Activated CD4-positive, alpha-beta T cell treated with anti-CD3 and anti-CD28 coated beads for 1 hour (primary cell): ENCODE data around the gene CDS1.
"Not testable (repeated sequence)": the region's sequence is repeated elsewhere in the genome, so short reads cannot be mapped to it uniquely, and the experiment has no call there.

Experiments
- DNase-seq: peaks from one replicate; pipeline ENCODE4 v3.0.0-alpha.2; 2020

The CDS1 gene

DNA sequence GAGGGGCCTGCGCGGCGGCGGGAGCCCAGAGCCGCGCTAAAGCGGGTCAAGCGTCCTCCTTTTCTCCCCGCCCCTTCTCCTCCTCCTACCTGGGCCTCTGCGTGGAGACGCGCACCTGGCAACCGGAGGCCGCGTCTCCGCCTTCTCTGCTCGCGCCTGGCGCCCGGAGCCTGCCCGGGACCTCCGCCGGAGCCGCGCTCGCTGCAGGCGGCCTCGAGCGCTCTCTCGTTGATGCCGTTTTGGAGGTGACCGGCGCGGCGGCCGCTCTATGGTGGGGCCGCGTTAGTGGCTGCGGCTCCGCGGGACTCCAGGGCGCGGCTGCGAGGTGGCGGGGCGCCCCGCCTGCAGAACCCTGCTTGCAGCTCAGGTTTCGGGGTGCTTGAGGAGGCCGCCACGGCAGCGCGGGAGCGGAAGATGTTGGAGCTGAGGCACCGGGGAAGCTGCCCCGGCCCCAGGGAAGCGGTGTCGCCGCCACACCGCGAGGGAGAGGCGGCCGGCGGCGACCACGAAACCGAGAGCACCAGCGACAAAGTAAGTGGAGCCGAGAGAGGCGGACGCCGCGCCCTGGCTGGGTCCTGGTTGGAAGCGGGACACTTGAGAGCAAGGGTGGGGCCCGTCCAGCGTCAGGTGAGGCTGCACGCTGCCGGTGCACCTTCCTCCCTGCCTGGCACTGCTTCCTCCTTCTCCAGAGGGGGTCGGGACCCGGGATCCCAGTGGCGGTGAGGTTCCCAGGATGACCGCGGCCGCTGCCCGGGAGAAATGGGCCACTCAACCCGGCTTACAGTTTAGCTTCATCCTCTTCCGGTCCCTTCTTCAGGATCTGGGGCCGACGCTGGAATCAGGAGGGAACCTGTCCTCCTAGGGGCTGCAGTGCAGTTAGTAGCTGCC lies at the start of gene CDS1:
Gene CDS1 (plus strand): TSS at position 140 of the 888 bp plus-strand sequence. CDS start 275 bp downstream, at position 415.
- no peak for DNase-seq

DNA sequence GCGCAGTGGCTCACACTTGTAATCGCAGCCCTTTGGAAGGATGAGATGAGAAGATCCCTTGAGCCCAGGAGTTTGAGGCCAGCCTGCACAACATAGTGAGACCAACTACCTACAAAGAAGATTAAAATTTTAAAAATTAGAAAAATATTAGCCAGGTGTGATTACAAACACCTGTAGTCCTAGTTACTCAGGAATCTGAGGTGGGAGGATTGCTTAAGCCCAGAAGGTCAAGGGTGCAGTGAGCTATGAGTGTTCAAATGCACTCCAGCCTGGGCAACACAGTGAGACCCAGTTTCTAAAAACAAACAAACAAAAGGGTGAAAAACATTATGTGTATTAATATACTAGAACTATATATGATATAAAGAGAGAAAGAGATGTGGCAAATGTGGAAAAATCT lies 47.0 kb upstream of the CDS1 start:
- no peak for DNase-seq

DNA sequence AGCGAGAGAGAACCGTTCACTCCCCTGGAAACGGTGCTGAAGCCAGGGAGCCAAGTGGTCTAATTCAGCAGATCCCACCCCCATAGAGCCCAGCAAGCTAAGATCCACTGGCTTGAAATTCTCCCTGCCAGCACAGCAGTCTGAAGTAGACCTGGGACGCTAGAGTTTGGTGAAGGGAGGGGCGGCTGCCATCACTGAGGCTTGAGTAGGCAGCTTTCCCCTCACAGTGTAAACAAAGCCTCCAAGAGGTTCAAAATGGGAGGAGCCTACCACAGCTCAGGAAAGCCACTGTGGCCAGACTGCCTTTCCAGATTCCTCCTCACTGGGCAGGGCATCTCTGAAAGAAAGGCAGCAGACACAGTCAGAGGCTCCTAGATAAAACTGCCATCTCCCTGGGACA lies 37.8 kb upstream of the CDS1 start:
- no peak for DNase-seq

DNA sequence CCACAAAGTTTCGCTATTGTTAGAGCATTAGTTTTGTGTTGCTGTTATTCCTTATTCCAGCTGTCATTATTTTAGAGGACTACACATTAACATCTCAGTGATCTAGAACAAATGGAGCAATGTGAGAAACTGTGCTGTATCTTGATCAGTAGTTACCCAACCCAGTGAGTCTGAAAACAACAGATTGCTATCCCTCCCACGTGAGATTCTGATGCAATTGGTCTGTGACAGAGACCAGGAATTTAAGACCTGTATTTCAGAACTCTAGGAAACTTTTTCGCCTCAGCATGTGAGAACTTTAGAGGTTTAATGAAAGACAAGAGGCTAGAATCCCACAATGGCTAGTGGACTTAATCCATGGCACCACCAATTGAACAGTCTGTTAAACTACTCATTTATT lies 35.7 kb upstream of the CDS1 start:
- no peak for DNase-seq

DNA sequence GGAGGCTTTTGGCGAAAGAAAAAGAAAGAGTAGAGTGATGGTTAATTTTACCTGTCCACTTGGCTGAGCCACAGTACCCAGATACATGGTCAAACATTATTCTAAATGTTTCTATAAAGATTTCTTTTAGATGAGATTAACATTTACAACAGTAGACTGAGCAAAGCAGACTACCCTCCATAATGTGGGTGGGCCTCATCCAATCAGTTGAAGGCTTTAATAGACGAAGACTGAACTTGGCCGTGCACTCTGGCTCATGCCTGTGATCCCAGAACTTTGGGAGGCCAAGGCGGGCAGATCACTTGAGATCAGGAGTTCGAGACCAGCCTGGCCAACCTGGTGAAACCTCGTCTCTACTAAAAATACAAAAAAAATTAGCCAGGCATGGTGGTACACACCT lies 33.7 kb upstream of the CDS1 start:
- not testable (repeated sequence) for DNase-seq

DNA sequence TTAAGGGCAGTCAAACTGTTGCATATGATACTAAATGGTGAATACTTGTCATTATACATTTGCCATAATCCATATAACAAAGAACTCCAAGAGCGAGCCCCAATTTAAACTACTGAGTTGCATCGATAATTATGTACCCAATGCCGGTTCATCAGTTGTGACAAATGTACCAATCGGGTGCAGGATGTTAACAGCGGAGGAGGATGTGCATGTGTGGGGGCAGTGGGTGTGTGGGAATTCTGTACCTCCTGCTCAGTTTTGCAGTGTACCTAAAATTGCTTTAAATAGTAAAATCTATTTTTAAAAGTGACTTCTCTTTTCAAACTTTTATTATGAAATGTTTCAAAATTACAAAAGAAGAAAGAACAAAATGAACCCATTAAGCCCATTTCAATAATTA lies 20.8 kb upstream of the CDS1 start:
- DNase-seq = no peak

DNA sequence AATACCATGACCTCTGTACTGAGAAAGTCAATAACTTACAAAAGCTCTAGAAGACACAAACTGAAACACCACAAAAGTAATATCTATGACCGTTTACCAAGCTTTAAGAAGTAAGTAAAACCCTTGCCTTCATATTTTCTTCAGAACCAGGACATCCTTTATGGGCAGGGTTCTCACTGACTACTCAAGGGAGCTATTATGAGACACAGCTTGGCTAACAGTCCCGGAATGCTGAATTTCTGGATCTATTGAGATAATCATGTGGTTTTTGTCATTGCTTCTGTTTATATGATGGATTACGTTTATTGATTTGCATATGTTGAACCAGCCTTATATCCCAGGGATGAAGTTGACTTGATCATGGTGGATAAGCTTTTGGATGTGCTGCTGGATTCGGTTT lies 19.9 kb upstream of the CDS1 start:
- DNase-seq = no peak

DNA sequence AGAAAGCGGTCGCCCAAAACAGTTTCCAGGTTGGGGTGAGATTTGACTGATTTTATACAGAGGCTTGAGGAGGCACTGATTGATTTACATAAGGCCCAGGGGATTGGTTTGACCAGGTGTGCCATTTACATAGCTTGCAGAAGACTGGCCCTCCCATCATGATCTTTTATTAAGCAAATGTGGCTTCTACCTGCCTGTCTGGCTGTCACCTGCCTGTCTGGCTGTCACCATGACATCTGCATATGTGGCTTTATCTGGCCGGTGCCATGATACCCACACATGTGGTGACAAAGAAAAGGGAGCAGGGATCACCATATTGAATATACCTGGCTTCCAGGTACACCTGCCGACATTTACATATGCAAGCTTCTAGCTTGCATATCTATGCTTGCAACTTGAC lies 17.0 kb upstream of the CDS1 start:
- no peak for DNase-seq

DNA sequence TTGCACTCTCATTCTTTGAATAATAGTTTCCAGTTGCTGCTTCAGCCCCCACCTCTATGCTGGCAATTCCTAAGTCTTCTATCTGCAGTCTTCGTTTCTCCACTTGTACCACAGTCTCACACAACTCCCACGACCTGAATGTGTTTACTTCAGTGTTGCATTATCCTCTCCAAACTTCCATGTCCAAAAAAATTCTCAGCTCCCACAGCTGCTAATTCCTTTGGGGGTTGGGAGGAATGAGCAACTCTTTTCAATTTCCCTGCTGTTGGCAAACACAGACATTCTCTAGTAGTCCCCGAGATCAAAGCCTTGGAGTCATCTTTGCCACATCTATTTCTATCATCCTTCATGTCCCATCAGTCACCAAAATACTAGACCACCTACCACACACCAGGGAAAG lies 14.4 kb upstream of the CDS1 start:
- no peak for DNase-seq

DNA sequence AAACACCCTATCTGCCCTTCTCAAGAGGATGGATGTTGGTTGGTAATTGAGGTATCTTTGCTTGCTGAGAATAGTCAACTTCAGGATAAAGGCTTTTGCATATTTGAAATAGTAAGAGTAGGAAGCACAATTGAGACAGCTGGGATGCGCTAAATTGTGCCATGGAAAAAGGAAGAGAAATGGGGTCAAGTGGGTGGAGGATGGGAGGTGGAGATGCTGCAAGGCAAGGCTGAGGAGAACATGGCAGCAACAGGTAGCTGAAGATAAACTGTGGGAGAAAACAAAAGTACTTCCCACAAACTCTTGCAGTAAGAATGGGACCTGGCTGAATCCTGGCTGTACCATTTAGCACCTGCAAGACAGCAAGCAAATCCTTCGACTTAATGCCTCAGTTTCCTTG lies 13.9 kb upstream of the CDS1 start:
- no peak for DNase-seq

DNA sequence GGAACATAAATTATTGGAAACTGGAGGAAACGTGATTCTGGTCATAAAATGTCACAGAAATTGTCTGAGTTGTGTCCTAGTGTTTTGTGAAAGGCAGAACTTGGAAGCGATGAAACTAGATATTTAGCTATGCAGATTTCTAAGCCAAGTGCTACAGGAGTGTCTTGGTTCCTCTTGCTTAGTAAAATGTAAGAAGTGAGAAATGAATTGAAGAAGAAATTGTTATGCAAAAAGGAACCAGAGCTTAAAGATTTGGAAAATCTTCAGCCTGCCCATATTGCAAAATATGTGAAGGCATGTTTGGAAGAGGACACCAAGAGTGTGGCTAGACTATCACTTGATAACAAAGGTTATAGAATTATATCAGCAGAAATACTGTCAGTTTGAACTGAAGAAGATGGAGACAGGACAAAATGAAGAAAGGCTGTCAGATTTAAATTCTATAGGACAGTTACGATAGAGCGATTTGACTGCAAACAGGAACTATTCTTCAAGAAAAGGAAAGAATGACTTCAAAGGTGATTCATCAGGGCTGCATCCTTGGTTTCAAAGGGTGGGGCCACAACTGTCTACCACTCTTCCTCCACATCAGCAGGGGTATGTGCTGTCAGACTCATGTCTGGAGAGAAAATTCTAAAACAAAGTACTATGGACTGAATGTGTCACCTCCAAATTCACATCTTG lies 9.4 kb upstream of the CDS1 start:
- DNase-seq = no peak

DNA sequence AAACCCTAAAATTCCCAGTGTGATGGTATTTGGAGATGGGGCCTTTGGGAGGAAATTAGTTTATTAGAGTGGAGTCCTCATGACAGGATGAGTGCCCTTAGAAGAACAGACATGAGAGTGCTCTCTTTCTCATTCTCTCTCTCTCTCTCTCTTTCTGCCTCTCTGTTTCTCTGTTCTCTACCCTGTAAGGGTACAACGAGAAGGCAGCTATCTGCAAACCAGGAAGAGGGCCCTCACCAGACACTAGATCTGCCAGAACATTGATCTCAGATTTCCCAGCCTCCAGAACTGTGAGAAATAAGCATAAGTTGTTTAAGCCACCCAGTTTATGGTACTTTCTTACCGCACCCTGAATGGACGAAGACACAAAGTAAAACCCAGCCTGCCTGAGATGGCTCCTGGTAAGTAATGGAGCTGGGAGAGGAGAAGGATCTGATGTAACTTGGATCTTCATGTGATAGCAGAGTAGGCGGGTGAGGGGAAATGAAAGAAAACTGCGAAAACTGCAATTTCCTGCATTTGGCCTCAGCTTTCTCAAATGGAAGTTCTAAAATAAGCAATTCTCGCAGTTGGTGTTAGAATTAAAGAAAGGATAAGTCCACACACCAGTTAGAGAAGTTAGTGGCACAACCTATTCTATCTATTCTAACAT lies 8.7 kb upstream of the CDS1 start:
- DNase-seq = no peak

DNA sequence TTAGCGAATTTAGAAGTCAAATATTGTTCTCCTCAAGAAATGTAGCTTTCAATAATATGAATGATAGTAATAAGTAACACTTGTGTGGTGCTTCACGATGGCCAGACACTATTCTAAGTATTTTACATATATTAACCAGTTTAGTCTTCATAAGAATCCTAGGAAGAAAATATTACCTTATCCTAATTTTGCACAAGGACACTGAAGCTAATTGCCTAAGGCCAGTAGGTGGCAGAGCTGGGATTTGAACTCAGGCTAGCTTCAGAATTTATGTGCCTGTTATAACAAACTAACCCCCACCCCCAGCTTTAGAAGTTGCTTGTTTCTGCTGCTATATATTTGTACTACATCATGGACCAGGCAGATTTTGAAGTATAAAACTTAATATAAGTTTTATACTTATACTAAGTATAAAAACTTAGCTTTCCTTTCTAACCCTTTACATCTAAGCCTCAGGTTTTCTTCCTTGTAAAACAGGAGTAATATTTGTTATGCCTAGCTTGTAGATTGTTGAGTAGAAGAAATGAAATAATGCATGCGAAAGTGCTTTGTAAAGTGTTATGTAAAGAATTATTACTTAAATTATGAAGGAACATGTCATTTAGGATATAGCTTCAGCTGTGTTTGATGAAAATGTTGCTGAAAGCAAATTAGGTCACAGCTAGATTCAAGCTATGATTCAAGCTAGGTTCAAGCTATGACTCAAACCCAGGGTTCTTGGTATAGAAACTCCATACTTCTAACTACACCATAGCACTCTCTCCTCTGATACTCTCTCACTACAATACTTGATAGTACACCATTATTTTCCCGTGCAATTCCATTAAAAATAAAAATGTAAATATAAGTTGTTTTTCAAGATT lies 4.2 kb upstream of the CDS1 start:
- DNase-seq = no peak

DNA sequence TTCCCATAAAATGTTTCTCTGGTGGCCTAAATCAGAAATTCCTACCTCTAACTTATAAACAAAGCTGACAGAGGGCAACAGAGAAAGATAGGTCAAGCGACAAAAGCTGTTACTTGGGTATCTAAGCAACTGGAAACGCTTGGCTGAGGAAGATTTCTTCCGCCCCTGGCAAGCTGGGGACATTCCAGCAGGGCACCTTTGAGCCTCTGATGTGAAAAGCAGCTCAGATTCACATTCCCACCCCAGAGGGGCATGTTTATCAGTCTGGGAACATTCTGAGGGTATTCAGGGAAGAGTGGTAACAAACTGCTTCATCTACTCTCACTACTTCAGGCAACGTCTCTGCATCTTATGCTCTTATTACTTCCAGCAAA lies 3.5 kb upstream of the CDS1 start:
- DNase-seq = no peak

DNA sequence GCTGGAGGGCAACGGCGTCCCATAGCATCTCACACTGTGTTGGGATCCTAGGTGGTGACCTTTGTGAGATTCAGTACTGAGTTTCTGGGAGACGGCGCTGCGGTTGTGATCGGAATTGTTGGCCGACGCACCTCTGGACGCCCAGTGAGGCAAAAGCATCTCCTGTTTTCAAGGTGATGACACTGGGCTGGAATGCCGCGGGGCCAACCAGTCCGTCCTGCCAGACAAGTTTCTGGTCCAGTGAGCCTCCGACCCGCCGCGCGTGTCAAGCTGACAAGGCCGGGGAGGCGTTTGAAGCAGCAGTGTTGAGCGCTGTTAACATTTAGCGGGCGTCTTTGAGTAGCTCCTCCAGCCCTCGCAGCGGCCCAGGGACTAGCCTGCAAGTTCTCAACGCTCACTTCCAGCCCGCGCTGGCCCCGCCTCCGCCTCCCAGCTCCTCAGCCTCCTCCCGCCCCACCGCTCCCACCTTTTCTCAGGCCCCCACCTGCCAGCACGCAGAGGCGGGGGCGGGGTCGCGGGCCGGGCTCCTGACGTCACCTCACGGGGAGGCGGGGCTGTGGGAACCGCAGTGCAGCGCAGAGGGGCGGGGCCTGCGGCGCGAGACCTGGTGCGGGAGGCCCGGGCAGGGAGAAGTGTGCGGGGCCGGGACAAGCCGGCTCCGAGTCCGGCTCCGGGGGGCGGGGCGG lies 482 bp upstream of the CDS1 start:
- peak; percentile 85 for DNase-seq

DNA sequence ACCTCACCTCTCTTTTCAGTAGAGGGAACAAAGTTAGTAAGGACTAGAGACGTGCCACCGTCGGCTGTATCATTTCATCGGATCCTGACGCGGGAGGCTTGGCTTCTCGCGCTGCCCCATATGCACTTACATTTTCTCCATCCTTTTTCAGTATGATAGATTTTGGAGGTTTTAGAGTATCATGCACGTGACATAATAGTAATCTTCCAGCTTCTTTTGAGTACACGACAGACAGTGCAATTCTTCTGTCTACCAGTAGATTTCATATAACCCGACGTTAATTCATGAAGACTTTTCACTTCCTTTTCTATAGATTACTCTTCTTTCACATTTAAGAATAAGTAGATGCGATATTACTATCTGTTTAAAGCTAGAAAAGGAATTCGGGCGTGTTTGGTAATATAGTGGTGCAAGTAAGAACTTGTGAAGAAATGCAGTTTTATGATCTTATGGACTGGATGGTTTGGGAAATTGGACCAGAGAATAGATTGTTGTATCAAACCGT lies 1.0 kb downstream of the CDS1 start:
- no peak for DNase-seq

DNA sequence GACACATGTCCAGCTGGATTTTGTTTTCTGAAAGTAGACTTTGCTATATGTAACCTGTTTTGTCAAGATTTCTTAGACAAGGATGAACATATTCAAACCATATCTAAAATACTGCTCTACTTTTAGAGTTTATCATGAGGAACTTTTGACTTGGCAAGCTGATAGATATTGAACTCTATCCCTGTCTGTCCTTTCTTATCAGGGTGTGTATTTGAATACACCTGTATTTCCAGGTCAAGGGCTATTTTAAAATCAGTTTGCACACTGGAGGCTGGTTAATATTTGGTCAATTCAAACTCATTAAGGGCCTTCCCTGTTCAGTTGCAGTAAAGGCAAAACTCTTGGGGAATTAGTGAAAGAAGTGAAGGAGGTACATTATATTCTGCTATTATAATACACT lies 2.3 kb downstream of the CDS1 start:
- no peak for DNase-seq

DNA sequence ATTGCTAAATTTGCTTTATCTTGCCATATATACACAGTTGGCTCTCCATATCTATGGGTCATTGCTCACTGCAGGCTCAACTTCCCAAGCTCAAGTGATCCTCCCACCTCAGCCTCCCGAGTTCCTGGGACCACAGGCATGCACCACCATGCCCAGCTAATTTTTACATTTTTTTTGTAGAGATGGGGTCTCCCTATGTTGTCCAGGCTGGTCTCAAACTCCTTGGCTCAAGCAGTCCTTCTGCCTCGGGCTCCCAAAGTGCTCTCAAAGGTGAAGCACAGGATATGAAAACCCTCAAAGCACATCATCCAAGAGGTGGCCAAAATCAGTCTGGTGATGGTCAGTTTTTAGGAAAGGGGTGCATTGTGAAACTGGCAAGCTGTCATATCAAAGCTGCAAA lies 11.8 kb downstream of the CDS1 start:
- no peak for DNase-seq

DNA sequence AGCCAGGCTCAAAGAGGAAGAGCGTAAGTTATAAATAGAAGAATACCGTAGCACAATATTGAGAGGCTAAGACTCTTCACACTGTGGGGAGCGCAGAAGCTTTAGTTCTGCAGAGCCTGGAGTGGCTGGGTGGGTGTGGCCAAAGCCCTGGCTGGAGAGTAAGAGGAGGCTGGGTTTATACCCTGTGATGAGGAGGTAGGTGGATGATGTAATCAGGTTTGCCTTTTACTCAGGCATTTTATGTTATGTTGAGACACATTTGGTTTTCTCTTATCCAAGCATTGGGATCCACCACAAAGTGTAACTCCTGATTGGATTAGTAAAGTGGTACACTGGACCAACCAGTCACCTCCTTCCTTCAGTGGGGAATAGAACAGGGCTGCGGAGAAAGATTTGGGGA lies 13.9 kb downstream of the CDS1 start:
- no peak for DNase-seq

DNA sequence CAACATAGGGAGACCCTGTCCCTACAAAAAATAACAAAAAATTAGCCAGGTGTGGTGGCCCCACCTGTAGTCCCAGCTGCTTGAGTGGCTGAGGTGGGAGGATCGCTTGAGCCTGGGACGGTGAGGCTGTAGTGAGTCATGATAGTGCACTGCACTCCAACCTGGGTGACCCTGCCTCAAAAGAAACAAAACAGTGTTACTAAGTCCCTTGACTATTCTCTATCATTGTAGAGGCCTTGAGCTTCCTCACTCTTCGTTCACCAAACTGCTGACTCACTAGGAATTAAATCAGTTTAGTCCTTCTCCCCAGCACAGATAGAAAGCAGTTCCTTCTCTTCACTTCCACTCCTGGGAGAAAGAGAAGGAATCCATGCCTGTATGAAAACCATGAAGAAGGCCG lies 14.5 kb downstream of the CDS1 start:
- no peak for DNase-seq

DNA sequence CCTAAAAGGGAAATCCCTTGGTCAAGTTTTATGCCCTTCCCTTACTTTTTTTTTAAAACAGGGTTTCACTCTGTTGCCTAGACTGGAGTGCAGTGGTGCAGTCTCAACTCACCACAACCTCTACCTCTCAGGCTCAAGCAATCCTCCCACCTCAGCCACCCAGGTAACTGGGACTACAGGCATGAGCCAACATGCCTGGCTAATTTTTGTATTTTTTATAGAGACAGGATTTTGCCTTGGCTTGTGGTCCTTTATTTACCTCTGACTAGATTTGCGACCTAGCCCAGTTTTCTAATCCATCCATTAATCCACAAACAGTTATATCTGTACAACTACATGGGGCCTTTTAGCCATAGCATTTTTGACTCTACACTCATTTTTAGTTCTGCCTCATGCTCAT lies 23.7 kb downstream of the CDS1 start:
- no peak for DNase-seq

DNA sequence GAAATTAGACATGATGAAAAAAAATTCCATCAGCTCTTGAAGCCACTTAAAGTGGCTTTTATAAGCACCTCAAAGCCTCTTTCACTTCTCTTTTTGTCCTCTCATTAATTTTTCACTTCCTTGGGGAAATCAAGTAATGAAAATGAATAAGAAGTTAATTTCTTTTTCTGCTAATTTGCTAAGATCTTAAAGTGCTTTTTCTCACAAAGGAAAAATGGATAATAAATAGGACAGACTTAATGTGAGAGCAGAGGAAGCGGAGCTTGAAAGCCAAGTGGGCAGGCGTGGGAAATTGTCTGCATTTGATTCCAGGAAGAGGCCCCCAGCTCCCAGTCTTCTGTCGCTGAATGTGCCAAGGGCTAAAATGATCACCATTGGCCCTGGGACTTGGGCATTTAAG lies 28.6 kb downstream of the CDS1 start:
- no peak for DNase-seq
